Duodenal mucosa (tissue), 2 donors: ENCODE results near the gene RBM20.

Source experiments
- H3K27ac ChIP-seq: one replicate; pipeline ENCODE4 v1.7.0; 2013; ENCODE audit warnings: low read depth, low read length
- H3K27me3 ChIP-seq, 2 donors: one replicate each; pipeline ENCODE4 v1.7.0; 2013; ENCODE audit warnings: low read length in 2 of 2, control low read depth in 1 of 2; ENCODE audit not compliant: insufficient read depth in 2 of 2, control insufficient read depth in 1 of 2
- H3K36me3 ChIP-seq, 2 donors: one replicate each; pipeline ENCODE4 v1.7.0; 2013; ENCODE audit warnings: low read length in 2 of 2, control low read depth in 1 of 2; ENCODE audit not compliant: insufficient read depth in 2 of 2, control insufficient read depth in 1 of 2
- H3K4me1 ChIP-seq, 2 donors: one replicate each; pipeline ENCODE4 v1.7.0; 2013; ENCODE audit warnings: low read length in 2 of 2, control low read depth in 1 of 2; ENCODE audit not compliant: insufficient read depth in 2 of 2, control insufficient read depth in 1 of 2
- H3K4me3 ChIP-seq, 2 donors: one replicate each; pipeline ENCODE4 v1.7.0; 2013; ENCODE audit warnings: low read length in 2 of 2, low read depth in 1 of 2
- H3K9ac ChIP-seq, 2 donors: one replicate each; pipeline ENCODE4 v1.7.0; 2013; ENCODE audit warnings: low read length in 2 of 2, low read depth in 1 of 2
- H3K9me3 ChIP-seq, 2 donors: one replicate each; pipeline ENCODE4 v1.7.0; 2013; ENCODE audit warnings: low read length in 2 of 2, control low read depth in 1 of 2; ENCODE audit not compliant: control insufficient read depth in 1 of 2

Gene RBM20

GRCh38 chr10:110857265-110858171, 213.4 kb downstream of the RBM20 start:
- Histone ChIP-seq H3K27me3 (no peaks in the 10 kb centered on the region), H3K9ac (peak overlapping the region; percentile 16 to 22), H3K4me3 (peak overlapping the region; percentile 24 to 33), H3K27ac (peak overlapping the region; percentile 83), H3K9me3 (no peaks in the 10 kb centered on the region), H3K36me3 (no peaks in the 10 kb centered on the region), H3K4me1 (peaks cover 69 to 70% of the 10 kb centered on the region in 2 donors)

- Histone ChIP-seq H3K4me1 (peaks cover 60 to 68% of the 10 kb centered on the region in 2 donors), H3K4me3 (peak overlapping the region; percentile 24 to 33), H3K9ac (peak overlapping the region in 1 of 2 donors; percentile 16), H3K36me3 (no peaks in the 10 kb centered on the region), H3K27me3 (no peaks in the 10 kb centered on the region), H3K9me3 (no peaks in the 10 kb centered on the region), H3K27ac (peak overlapping the region; percentile 83)
Observed at GRCh38 chr10:110858297-110858934, 214.3 kb downstream of the RBM20 start.

- Histone ChIP-seq H3K4me1 (peaks cover 59 to 68% of the 10 kb centered on the region in 2 donors), H3K27ac (peak overlapping the region; percentile 78), H3K36me3 (no peaks in the 10 kb centered on the region), H3K9me3 (no peaks in the 10 kb centered on the region), H3K9ac (peak overlapping the region; percentile 57 to 67), H3K4me3 (peak overlapping the region; percentile 9 to 33), H3K27me3 (no peaks in the 10 kb centered on the region)
Observed at GRCh38 chr10:110859206-110859972, 215.3 kb downstream of the RBM20 start.

GRCh38 chr10:110859973-110860376, 215.8 kb downstream of the RBM20 start:
- Histone ChIP-seq H3K36me3 (no peaks in the 10 kb centered on the region), H3K9ac (peak overlapping the region; percentile 57 to 67), H3K27ac (peak overlapping the region; percentile 64), H3K4me1 (peaks cover 62 to 68% of the 10 kb centered on the region in 2 donors), H3K27me3 (no peaks in the 10 kb centered on the region), H3K4me3 (peak overlapping the region in 1 of 2 donors; percentile 33), H3K9me3 (no peaks in the 10 kb centered on the region)

GRCh38 chr10:110860576-110861241, 216.6 kb downstream of the RBM20 start:
- Histone ChIP-seq H3K27ac (peak overlapping the region; percentile 64), H3K4me1 (peaks cover 68 to 71% of the 10 kb centered on the region in 2 donors), H3K36me3 (no peaks in the 10 kb centered on the region), H3K27me3 (no peaks in the 10 kb centered on the region), H3K4me3 (peak overlapping the region in 1 of 2 donors; percentile 24), H3K9ac (peak overlapping the region; percentile 51 to 67), H3K9me3 (no peaks in the 10 kb centered on the region)

GRCh38 chr10:110861476-110861875, 217.3 kb downstream of the RBM20 start:
- no peaks in the 10 kb centered on the region for H3K36me3 ChIP-seq
- no peak overlapping the region for H3K4me3 ChIP-seq
- no peaks in the 10 kb centered on the region for H3K27me3 ChIP-seq
- H3K9ac ChIP-seq: peak overlapping the region; percentile 51 to 67
- H3K9me3 ChIP-seq: no peaks in the 10 kb centered on the region
- peaks cover 73 to 78% of the 10 kb centered on the region in 2 donors for H3K4me1 ChIP-seq
- H3K27ac ChIP-seq: peak overlapping the region; percentile 64

GRCh38 chr10:110861930-110862649, 218.0 kb downstream of the RBM20 start:
- Histone ChIP-seq H3K36me3 (no peaks in the 10 kb centered on the region), H3K4me1 (peaks cover 78 to 84% of the 10 kb centered on the region in 2 donors), H3K4me3 (no peak overlapping the region), H3K27me3 (no peaks in the 10 kb centered on the region), H3K27ac (no peak overlapping the region), H3K9me3 (no peaks in the 10 kb centered on the region), H3K9ac (peak overlapping the region in 1 of 2 donors; percentile 0)

- no peak overlapping the region for H3K27ac ChIP-seq
- H3K36me3 ChIP-seq: no peaks in the 10 kb centered on the region
- H3K4me3 ChIP-seq: no peak overlapping the region
- peaks cover 70 to 84% of the 10 kb centered on the region in 2 donors for H3K4me1 ChIP-seq
- H3K27me3 ChIP-seq: no peaks in the 10 kb centered on the region
- H3K9ac ChIP-seq: no peak overlapping the region
- H3K9me3 ChIP-seq: no peaks in the 10 kb centered on the region
Observed at GRCh38 chr10:110862961-110863360, 218.8 kb downstream of the RBM20 start.

GRCh38 chr10:110863361-110863760, 219.2 kb downstream of the RBM20 start:
- no peaks in the 10 kb centered on the region for H3K27me3 ChIP-seq
- H3K9ac ChIP-seq: no peak overlapping the region
- H3K36me3 ChIP-seq: no peaks in the 10 kb centered on the region
- H3K4me3 ChIP-seq: no peak overlapping the region
- no peak overlapping the region for H3K27ac ChIP-seq
- H3K9me3 ChIP-seq: no peaks in the 10 kb centered on the region
- peaks cover 66 to 84% of the 10 kb centered on the region in 2 donors for H3K4me1 ChIP-seq
